IMR-90 (cell line): ENCODE results near the gene WBP1. TPM values are rescaled to one million over a fixed set of nuclear protein-coding genes. Genes with fewer than 3 reads are reported as not detected.

Experiments
- ATAC-seq: fragments of 200-7000 bp; cut with Tn5 transposase; 2 replicates; pipeline ENCODE4 v1.9.1; 2020; ENCODE audit warnings: low read depth, mild to moderate bottlenecking, moderate library complexity
- BruUV-seq: library from RNA; stranded (reverse); fragments of 400-500 nt; replicated peaks from 2 replicates; lab custom pipeline; 2021; lab: Mats Ljungman, UMichigan
- CTCF ChIA-PET: fragments of 300-600 bp; formaldehyde crosslinking; extraction: SDS; loops from one replicate; lab custom pipeline; 2021; ENCODE audit warnings: antibody characterized with exemption; lab: Yijun Ruan, JAX
- POLR2A ChIA-PET: fragments of 300-600 bp; sonication (Branson Sonifier 250); formaldehyde crosslinking; loops from one replicate; lab custom pipeline; 2022; ENCODE audit warnings: antibody characterized with exemption; ENCODE audit not compliant: unreplicated experiment; lab: Charles Lee
- DNase-seq: peaks from one replicate; pipeline ENCODE4 v3.0.0; 2013
- H2AFZ ChIP-seq: replicated peaks from 2 replicates; pipeline ENCODE3; 2013; ENCODE audit warnings: low read length, mild to moderate bottlenecking; ENCODE audit not compliant: poor library complexity
- H2AK5ac ChIP-seq: 2 replicates; pipeline ENCODE4 v1.6.1; 2013; ENCODE audit warnings: low read depth, low read length, inconsistent platforms
- H2AK9ac ChIP-seq: replicated peaks from 2 replicates; pipeline ENCODE3; 2013; ENCODE audit warnings: mild to moderate bottlenecking, low read depth, low read length, moderate library complexity; ENCODE audit not compliant: poor library complexity
- H2BK120ac ChIP-seq: 2 replicates; pipeline ENCODE4 v1.6.1; 2013; ENCODE audit warnings: low read depth, low read length, inconsistent platforms
- H2BK15ac ChIP-seq: 3 replicates; pipeline ENCODE4 v1.6.1; 2013; ENCODE audit warnings: low read depth, low read length, inconsistent platforms
- H2BK20ac ChIP-seq: 2 replicates; pipeline ENCODE4 v1.6.1; 2013; ENCODE audit warnings: low read depth, mild to moderate bottlenecking, inconsistent platforms, low read length, moderate library complexity
- H2BK5ac ChIP-seq: 2 replicates; pipeline ENCODE4 v1.6.1; 2013; ENCODE audit warnings: mild to moderate bottlenecking, low read depth, low read length, inconsistent platforms; ENCODE audit not compliant: poor library complexity, severe bottlenecking
- H3K14ac ChIP-seq: replicated peaks from 2 replicates; pipeline ENCODE4 v1.6.1; 2013; ENCODE audit warnings: low read depth, low read length, inconsistent platforms
- H3K18ac ChIP-seq: 2 replicates; pipeline ENCODE4 v1.6.1; 2013; ENCODE audit warnings: low read depth, low read length, control low read depth
- H3K23ac ChIP-seq: 2 replicates; pipeline ENCODE4 v1.6.1; 2013; ENCODE audit warnings: low read depth, low read length, inconsistent platforms
- H3K27ac ChIP-seq: 2 replicates; pipeline ENCODE4 v1.5.1; 2013; ENCODE audit warnings: mild to moderate bottlenecking, control low read depth, low read length; ENCODE audit not compliant: insufficient read depth
- H3K27me3 ChIP-seq: 2 replicates; pipeline ENCODE4 v1.6.1; 2013; ENCODE audit warnings: low read length; ENCODE audit not compliant: control insufficient read depth, insufficient read depth
- H3K36me3 ChIP-seq: 2 replicates; pipeline ENCODE4 v1.6.1; 2013; ENCODE audit warnings: low read length, mixed read lengths; ENCODE audit not compliant: control insufficient read depth, insufficient read depth
- H3K4ac ChIP-seq: 2 replicates; pipeline ENCODE4 v1.6.1; 2013; ENCODE audit warnings: low read depth, low read length, inconsistent platforms
- H3K4me1 ChIP-seq: 2 replicates; pipeline ENCODE4 v1.6.1; 2013; ENCODE audit warnings: low read length, mixed read lengths; ENCODE audit not compliant: control insufficient read depth, insufficient read depth
- H3K4me2 ChIP-seq: 2 replicates; pipeline ENCODE4 v1.6.1; 2013; ENCODE audit warnings: low read depth, mild to moderate bottlenecking, control low read depth, low read length, moderate library complexity
- H3K4me3 ChIP-seq: 2 replicates; pipeline ENCODE4 v1.5.1; 2013; ENCODE audit warnings: low read depth, mild to moderate bottlenecking, control low read depth, low read length, moderate library complexity; ENCODE audit not compliant: insufficient read depth
- H3K56ac ChIP-seq: 2 replicates; pipeline ENCODE4 v1.6.1; 2013; ENCODE audit warnings: low read length, inconsistent platforms; ENCODE audit not compliant: insufficient read depth; ENCODE audit errors: extremely low read depth
- H3K79me1 ChIP-seq, 2 experiments: 2 replicates each; pipeline ENCODE4 v1.6.1; 2013; ENCODE audit warnings: low read length in 2 of 2, inconsistent platforms in 1 of 2, low read depth in 1 of 2
- H3K9ac ChIP-seq: 2 replicates; pipeline ENCODE4 v1.6.1; 2013; ENCODE audit warnings: low read depth, low read length, control low read depth
- H3K9me1 ChIP-seq: 2 replicates; pipeline ENCODE4 v1.6.1; 2013; ENCODE audit warnings: low read length, inconsistent platforms; ENCODE audit not compliant: insufficient read depth
- H3K9me3 ChIP-seq: 2 replicates; pipeline ENCODE4 v1.6.1; 2013; ENCODE audit warnings: low read length; ENCODE audit not compliant: control insufficient read depth, insufficient read depth
- H4K20me1 ChIP-seq: 2 replicates; pipeline ENCODE4 v1.6.1; 2013; ENCODE audit warnings: low read length, inconsistent platforms; ENCODE audit not compliant: insufficient read depth
- H4K5ac ChIP-seq: 2 replicates; pipeline ENCODE4 v1.6.1; 2013; ENCODE audit warnings: mild to moderate bottlenecking, low read depth, low read length, control low read depth
- H4K8ac ChIP-seq, 2 experiments: 2 replicates each; pipeline ENCODE4 v1.6.1; 2013; ENCODE audit warnings: low read depth in 2 of 2, low read length in 2 of 2, control low read depth in 1 of 2, inconsistent platforms in 1 of 2
- H4K91ac ChIP-seq: 2 replicates; pipeline ENCODE4 v1.6.1; 2013; ENCODE audit warnings: low read depth, low read length, inconsistent platforms; ENCODE audit not compliant: insufficient read depth
- BHLHE40 ChIP-seq: fragments of 150-350 bp; IDR thresholded peaks from 2 replicates; pipeline ENCODE4 v1.6.1; 2016; ENCODE audit warnings: mild to moderate bottlenecking, low read depth, low read length
- CEBPB ChIP-seq: IDR thresholded peaks from 2 replicates; pipeline ENCODE4 v1.6.1; 2012; ENCODE audit warnings: low read depth, low read length, improper control_type of control experiment
- CHD1 ChIP-seq: IDR thresholded peaks from 2 replicates; pipeline ENCODE4 v1.6.1; 2012; ENCODE audit warnings: low read depth, low read length, improper control_type of control experiment
- MAFK ChIP-seq: IDR thresholded peaks from 2 replicates; pipeline ENCODE4 v1.6.1; 2012; ENCODE audit warnings: low read depth, low read length, improper control_type of control experiment
- POLR2A ChIP-seq: IDR thresholded peaks from 2 replicates; pipeline ENCODE4 v1.6.1; 2012; ENCODE audit warnings: mild to moderate bottlenecking, low read depth, low read length
- RAD21 ChIP-seq: IDR thresholded peaks from 2 replicates; pipeline ENCODE4 v1.6.1; 2012; ENCODE audit warnings: low read length, improper control_type of control experiment
- RCOR1 ChIP-seq: IDR thresholded peaks from 2 replicates; pipeline ENCODE4 v1.6.1; 2012; ENCODE audit warnings: mild to moderate bottlenecking, low read length, improper control_type of control experiment; ENCODE audit not compliant: insufficient replicate concordance
- RFX5 ChIP-seq: IDR thresholded peaks from 2 replicates; pipeline ENCODE4 v1.8.0; 2012; ENCODE audit warnings: low read depth, mild to moderate bottlenecking, low read length, moderate library complexity
- SMC3 ChIP-seq: fragments of 150-350 bp; IDR thresholded peaks from 2 replicates; pipeline ENCODE4 v1.6.1; 2016; ENCODE audit warnings: low read depth, mild to moderate bottlenecking, antibody characterized with exemption, low read length, moderate library complexity
- WGBS, 2 experiments: methylation state at CpG; one replicate each; pipeline versions ENCODE4 v1.1.5 to v1.1.7; 2013; ENCODE audit warnings: missing lambda C conversion rate in 2 of 2; ENCODE audit not compliant: insufficient read length in 1 of 2; ENCODE audit errors: extremely low coverage in 2 of 2; 5-methylcytosine and 5-hydroxymethylcytosine counted together
- dilution Hi-C: fragments of 300-500 bp; cut with HindIII; formaldehyde crosslinking; loops from one replicate; pipeline ENCODE4 v1.14.3; 2018; ENCODE audit warnings: low sequenced_read_pairs; ENCODE audit not compliant: unreplicated experiment
- in situ Hi-C: fragments of 300-500 bp; cut with MboI; formaldehyde crosslinking; loops from 3 replicates; pipeline ENCODE4 v1.14.3; 2019; ENCODE audit warnings: low sequenced_read_pairs, inconsistent platforms, mixed read lengths
- intact Hi-C: fragments of 100-400 bp; cut with micrococcal nuclease; formaldehyde crosslinking; loops from 2 replicates; pipeline ENCODE4 v1.10.0; 2022
- polyA plus RNA-seq, 3 experiments: library from polyadenylated mRNA; depleted of rRNA; stranded (reverse); fragments of >200 nt; gene quantifications; 2 replicates each; pipeline ENCODE4 v1.2.3, GENCODE V29; 2012; ENCODE audit warnings: low replicate concordance in 1 of 3
- total RNA-seq: library from RNA; depleted of rRNA; stranded (reverse); fragments of >200 nt; gene quantifications from 2 replicates; pipeline ENCODE4 v1.2.3, GENCODE V29; 2012
- TF ChIP-seq, protein P1 (sequence below): fragments of 150-350 bp; IDR thresholded peaks from 2 replicates; pipeline ENCODE4 v1.6.1; 2016; ENCODE audit warnings: low read depth, mild to moderate bottlenecking, low read length, moderate library complexity, borderline replicate concordance
- TF ChIP-seq, protein P2 (sequence below): fragments of 150-350 bp; IDR thresholded peaks from 2 replicates; pipeline ENCODE4 v1.6.1; 2017; ENCODE audit warnings: mild to moderate bottlenecking, antibody characterized with exemption, low read length, low read depth

Gene WBP1
- total and polyA plus RNA-seq, 2 of the 4 experiments (the other 2 are of a cell fraction) = 22.9 to 78.5 TPM

DNA sequence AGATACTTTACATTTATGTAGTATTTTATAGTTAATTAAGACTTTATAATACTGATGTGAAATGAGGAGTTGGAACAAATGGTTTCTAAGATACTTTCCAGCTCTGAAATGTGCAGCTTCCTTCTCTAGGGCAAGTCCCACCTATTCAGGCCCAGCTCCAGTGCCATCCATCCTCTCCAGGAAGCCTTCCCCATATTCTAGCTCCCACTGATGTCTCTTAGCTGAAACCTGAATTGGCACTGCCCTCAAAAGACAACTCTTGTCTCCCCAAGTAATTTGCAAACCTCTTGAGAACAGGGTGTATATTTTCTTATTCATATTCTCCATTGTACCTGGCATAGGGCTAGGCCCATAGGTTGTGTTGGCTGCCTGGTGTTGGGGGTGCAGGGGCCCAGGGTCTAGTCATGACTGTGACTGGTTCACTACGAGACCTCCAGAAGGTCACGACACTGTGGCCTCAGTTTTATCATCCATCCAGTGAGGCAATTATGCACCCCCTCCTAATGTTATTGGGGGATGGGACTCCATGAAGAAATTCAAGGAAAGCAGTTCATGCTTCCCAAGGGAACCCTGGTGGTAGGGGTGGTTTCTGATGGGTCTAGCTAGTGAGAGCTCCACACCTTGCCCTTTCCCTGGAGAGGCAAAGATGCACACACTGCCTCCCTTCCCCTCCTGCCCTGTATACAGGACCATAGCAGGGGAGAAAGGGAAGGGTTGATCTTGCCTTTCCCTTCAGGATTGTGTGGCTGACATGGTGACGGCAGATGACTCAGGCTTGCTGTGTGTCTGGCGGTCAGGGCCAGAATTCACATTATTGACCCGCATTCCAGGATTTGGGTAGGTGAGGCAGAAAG is 33.9 kb upstream of the WBP1 start:
- no peak overlapping the region for H3K18ac ChIP-seq
- peaks cover 3% of the 10 kb centered on the region for H3K4me1 ChIP-seq
- intact Hi-C loops = no loop called here
- H3K4me2 ChIP-seq = no peak overlapping the region
- BruUV-seq = no TSS peak
- H4K5ac ChIP-seq = no peak overlapping the region
- peaks cover 2 to 8% of the 10 kb centered on the region in 2 experiments; a peak in 2 of 4 replicates for H3K79me1 ChIP-seq
- no peaks in the 10 kb centered on the region for H3K9me3 ChIP-seq
- H3K14ac ChIP-seq = no peak overlapping the region
- no peak overlapping the region for H2BK20ac ChIP-seq
- no peak overlapping the region for H3K4me3 ChIP-seq
- no peak overlapping the region for H3K23ac ChIP-seq
- H4K8ac ChIP-seq = no peak overlapping the region
- H2AFZ ChIP-seq = no peak overlapping the region
- dilution Hi-C loops = no loop called here
- no peak for ATAC-seq
- H3K27me3 ChIP-seq = no peaks in the 10 kb centered on the region
- H2AK9ac ChIP-seq = no peak overlapping the region
- in situ Hi-C loops = no loop called here
- H3K9ac ChIP-seq = no peak overlapping the region
- DNase-seq = no peak
- no peak overlapping the region for H3K4ac ChIP-seq
- no peak overlapping the region for H3K56ac ChIP-seq
- TF ChIP-seq RCOR1 (no peak), POLR2A (no peak), RAD21 (no peak), RFX5 (no peak), CHD1 (no peak), BHLHE40 (no peak), CEBPB (no peak), SMC3 (no peak), MAFK (no peak)
- TF ChIP-seq, protein P1, sequence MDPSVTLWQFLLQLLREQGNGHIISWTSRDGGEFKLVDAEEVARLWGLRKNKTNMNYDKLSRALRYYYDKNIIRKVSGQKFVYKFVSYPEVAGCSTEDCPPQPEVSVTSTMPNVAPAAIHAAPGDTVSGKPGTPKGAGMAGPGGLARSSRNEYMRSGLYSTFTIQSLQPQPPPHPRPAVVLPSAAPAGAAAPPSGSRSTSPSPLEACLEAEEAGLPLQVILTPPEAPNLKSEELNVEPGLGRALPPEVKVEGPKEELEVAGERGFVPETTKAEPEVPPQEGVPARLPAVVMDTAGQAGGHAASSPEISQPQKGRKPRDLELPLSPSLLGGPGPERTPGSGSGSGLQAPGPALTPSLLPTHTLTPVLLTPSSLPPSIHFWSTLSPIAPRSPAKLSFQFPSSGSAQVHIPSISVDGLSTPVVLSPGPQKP = no peak
- TF ChIP-seq, protein P2, sequence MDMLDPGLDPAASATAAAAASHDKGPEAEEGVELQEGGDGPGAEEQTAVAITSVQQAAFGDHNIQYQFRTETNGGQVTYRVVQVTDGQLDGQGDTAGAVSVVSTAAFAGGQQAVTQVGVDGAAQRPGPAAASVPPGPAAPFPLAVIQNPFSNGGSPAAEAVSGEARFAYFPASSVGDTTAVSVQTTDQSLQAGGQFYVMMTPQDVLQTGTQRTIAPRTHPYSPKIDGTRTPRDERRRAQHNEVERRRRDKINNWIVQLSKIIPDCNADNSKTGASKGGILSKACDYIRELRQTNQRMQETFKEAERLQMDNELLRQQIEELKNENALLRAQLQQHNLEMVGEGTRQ = no peak
- H2BK5ac ChIP-seq = no peak overlapping the region
- H3K9me1 ChIP-seq = peaks cover 7% of the 10 kb centered on the region
- ChIA-PET POLR2A (no interaction called here), CTCF (no interaction called here)
- H2BK120ac ChIP-seq = no peak overlapping the region
- 0 out of 2 replicates have a peak, but pooled peaks cover 3% of the 10 kb centered on the region for H4K20me1 ChIP-seq
- 83% methylated on average over 2 of the region's 5 CpGs; no CpG with 5 or more reads in 1 of the 2 experiments for WGBS, 2 experiments
- no peak overlapping the region for H2AK5ac ChIP-seq
- H2BK15ac ChIP-seq = no peak overlapping the region
- no peak overlapping the region for H3K27ac ChIP-seq
- peaks cover 42% of the 10 kb centered on the region for H3K36me3 ChIP-seq
- no peak overlapping the region for H4K91ac ChIP-seq
